Heart left ventricle (tissue), 16 donors: ENCODE data around the gene NEURL1. TPM values are rescaled to one million over a fixed set of nuclear protein-coding genes. Genes with fewer than 3 reads are reported as not detected.
A peak's percentile ranks its signal among the peaks of the same experiment; 100 is the strongest.

Experiments used
- ATAC-seq, 4 donors: fragments of 200-7000 bp; cut with Tn5 transposase; one replicate each; pipeline ENCODE4 v1.9.1; 2020 to 2022; ENCODE audit warnings: moderate library complexity in 4 of 4, mild to moderate bottlenecking in 3 of 4, moderate number of reproducible peaks in 1 of 4
- DNase-seq, 5 donors: peaks; one replicate each; pipeline ENCODE4 v3.0.0-alpha.2; 2020
- H3K27ac ChIP-seq, 12 donors: fragments of 200-600 bp; sonication (generic) in 4 of 12; one replicate each; pipeline versions ENCODE4 v1.5.0 to v1.8.0; 2016 to 2022; ENCODE audit warnings: mild to moderate bottlenecking in 2 of 12
- H3K27me3 ChIP-seq, 9 donors: fragments of 200-600 bp; sonication (generic) in 2 of 9; one replicate each; pipeline versions ENCODE4 v1.5.1 to v1.8.0; 2016 to 2022; ENCODE audit warnings: mild to moderate bottlenecking in 3 of 9
- H3K36me3 ChIP-seq, 9 donors: fragments of 200-600 bp; sonication (generic) in 2 of 9; one replicate each; pipeline versions ENCODE4 v1.5.0 to v1.8.0; 2018 to 2022; ENCODE audit warnings: mild to moderate bottlenecking in 2 of 9
- H3K4me1 ChIP-seq, 12 donors: fragments of 200-600 bp; sonication (generic) in 4 of 12; one replicate each; pipeline versions ENCODE4 v1.5.0 to v1.8.0; 2016 to 2022; ENCODE audit warnings: mild to moderate bottlenecking in 3 of 12
- H3K4me3 ChIP-seq, 12 donors: fragments of 200-600 bp; sonication (generic) in 4 of 12; one replicate each; pipeline versions ENCODE4 v1.5.0 to v1.8.0; 2017 to 2022; ENCODE audit warnings: mild to moderate bottlenecking in 9 of 12, moderate library complexity in 4 of 12
- H3K9me3 ChIP-seq, 12 donors: fragments of 200-600 bp; sonication (generic) in 4 of 12; one replicate each; pipeline versions ENCODE4 v1.5.0 to v1.8.0; 2016 to 2022; ENCODE audit warnings: mild to moderate bottlenecking in 1 of 12
- CTCF ChIP-seq, 12 donors: fragments of 200-600 bp; sonication (generic) in 4 of 12; IDR thresholded peaks; one replicate each; pipeline versions ENCODE4 v1.5.0 to v1.8.0; 2018 to 2022; ENCODE audit warnings: antibody characterized with exemption in 12 of 12, mild to moderate bottlenecking in 5 of 12
- POLR2A ChIP-seq, 2 donors: fragments of 450-650 bp; IDR thresholded peaks; one replicate each; pipeline ENCODE4 v1.6.1; 2017; ENCODE audit warnings: antibody characterized with exemption in 2 of 2, mild to moderate bottlenecking in 2 of 2, moderate library complexity in 2 of 2
- WGBS, 4 donors: extraction: QIAGEN DNeasy Blood & Tissue Kit in 2 of 4; methylation state at CpG; one replicate each; pipeline versions ENCODE4 v1.1.5 to v1.1.7; 2013 to 2018; 5-methylcytosine and 5-hydroxymethylcytosine counted together
- intact Hi-C, 10 donors: fragments of 100-400 bp; cut with DNase I; formaldehyde crosslinking; loops; one replicate each; pipeline versions ENCODE4 v1.11.1 to v1.14.2; 2022
- polyA plus RNA-seq, 2 donors: library from polyadenylated mRNA; stranded (reverse); fragments of 200-250 nt; gene quantifications; one replicate each; pipeline ENCODE4 v1.2.3, GENCODE V29; 2013
- total RNA-seq, 9 donors: library from RNA; depleted of rRNA in 2 of 9; stranded (reverse); fragments of >200 nt in 2 of 9; fragmentation: NEBNext Ultra II Directional in 3 of 9; extraction: Animal tissue kit (Norgen Biotek cat#: 25700) in 3 of 9; gene quantifications; one replicate each; pipeline versions ENCODE4 v1.1.0 to v1.2.4, GENCODE V29; 2016 to 2023
- donor health status: ischemic (EF 13 %, LVEDD 7.1; RV severe dilation, severe dysfunction).
- donor health status: healthy with polysubstance abuse.
- donor health status: DM: no; HTN: yes; CAD: no.
- donor health status: DM: no; HTN: no; CAD: no.
- donor health status: ischemic (EF 25% LVEDD 6.9; RV normal size, moderate dysfunction).
- donor health status: ischemic (EF 25% LVEDD 5.7; RV mildly dilated, moderate dysfunction).
- donor health status: healthy.
- donor health status: DM: yes; HTN: yes; CAD: no.
- donor health status: ischemic (EF 35%, LVEDD 5.7; RV mildly dilated, moderate dysfunction).
- donor health status: nonischemic (EF 11% LVEDD 7.7; RV severe dilation, severe dysfunction).
- donor health status: DM: yes; HTN: yes; CAD: no.
- donor health status: PGD.
- donor health status: ischemic (EF 29% LVEDD 5.4; RV normal size, mild dysfunction).
- donor health status: nonischemic (EF 23%, LVEDD 6.1; RV moderate dilation, normal function).

The NEURL1 gene
- total and polyA plus RNA-seq, 11 donors = 0.07 to 0.64 (median 0.14) TPM; not detected in 2

- Histone ChIP-seq H3K9me3 (peaks cover 0 to 3% (median 0%) of the 10 kb centered on the region in 12 donors), H3K4me1 (peaks cover 0 to 3% (median under 1%) of the 10 kb centered on the region in 12 donors), H3K27ac (no peak overlapping the region), H3K4me3 (no peak overlapping the region), H3K36me3 (no peaks in the 10 kb centered on the region), H3K27me3 (peaks cover 0 to 14% (median 0%) of the 10 kb centered on the region in 9 donors)
- DNase-seq (no peak), ATAC-seq (no peak)
- WGBS, 4 donors = 82 to 87% (median 84%) methylated on average over 7 of the region's 7 CpGs
- TF ChIP-seq POLR2A (IDR thresholded peaks at IDR 0.05) (no peak), CTCF (IDR thresholded peaks at IDR 0.05) (no peak)
- intact Hi-C loops = no loop called here
Measured at GRCh38 chr10:103560886-103561285, 67.4 kb downstream of the NEURL1 start.

- Histone ChIP-seq H3K4me3 (no peak overlapping the region), H3K27ac (no peak overlapping the region), H3K36me3 (no peaks in the 10 kb centered on the region), H3K9me3 (peaks cover 0 to 3% (median 0%) of the 10 kb centered on the region in 12 donors), H3K27me3 (peaks cover 0 to 11% (median 0%) of the 10 kb centered on the region in 9 donors), H3K4me1 (no peaks in the 10 kb centered on the region)
- intact Hi-C loops = no loop called here
- DNase-seq = no peak
- 70 to 83% (median 80%) methylated on average over 4 of the region's 4 CpGs for WGBS, 4 donors
- TF ChIP-seq CTCF (IDR thresholded peaks at IDR 0.05) (no peak), POLR2A (IDR thresholded peaks at IDR 0.05) (no peak)
- no peak for ATAC-seq
Measured at GRCh38 chr10:103562383-103562782, 68.9 kb downstream of the NEURL1 start.

GRCh38 chr10:103563231-103564115 lies 70.0 kb downstream of the NEURL1 start:
- TF ChIP-seq POLR2A (IDR thresholded peaks at IDR 0.05) (no peak), CTCF (IDR thresholded peaks at IDR 0.05) (no peak)
- Histone ChIP-seq H3K27me3 (peaks cover 0 to 11% (median 0%) of the 10 kb centered on the region in 9 donors), H3K27ac (no peak overlapping the region), H3K36me3 (no peaks in the 10 kb centered on the region), H3K4me3 (no peak overlapping the region), H3K9me3 (peaks cover 0 to 3% (median 0%) of the 10 kb centered on the region in 12 donors), H3K4me1 (no peaks in the 10 kb centered on the region)
- ATAC-seq = peak in 1 of 4 donors; percentile 22
- 85 to 95% (median 88%) methylated on average over 6 to 7 of the region's 7 CpGs for WGBS, 4 donors
- intact Hi-C loops = no loop called here
- no peak for DNase-seq

- Histone ChIP-seq H3K9me3 (peaks cover 0 to 3% (median 0%) of the 10 kb centered on the region in 12 donors), H3K27me3 (peaks cover 0 to 11% (median 0%) of the 10 kb centered on the region in 9 donors), H3K36me3 (no peaks in the 10 kb centered on the region), H3K4me3 (no peak overlapping the region), H3K27ac (no peak overlapping the region), H3K4me1 (no peaks in the 10 kb centered on the region)
- DNase-seq (no peak), ATAC-seq (no peak)
- 48 to 63% (median 50%) methylated on average over 2 to 7 of the region's 7 CpGs for WGBS, 4 donors
- no peak for TF ChIP-seq POLR2A (IDR thresholded peaks at IDR 0.05)
- TF ChIP-seq CTCF (IDR thresholded peaks at IDR 0.05) = no peak
- intact Hi-C loops = no loop called here
Measured at GRCh38 chr10:103564116-103564501, 70.6 kb downstream of the NEURL1 start.
